ENCODE measurements around the gene SMIM7. TPM values are rescaled to one million over a fixed set of nuclear protein-coding genes. Genes with fewer than 3 reads are reported as not detected.

Gene SMIM7
- total RNA-seq (100 to 1,000 TPM in 2 of 5 donors, 10 to 100 TPM in 3; 35.9 to 224 (median 93.4) TPM), polyA plus RNA-seq (100 to 1,000 TPM in 1 of 3 donors, 10 to 100 TPM in 2; 78.3 to 106 (median 83.0) TPM)
- long read RNA-seq, donor 1, transcript SMIM7-208 (5 exons, 2,776 nt) = major isoform, 14 of 25 reads
- long read RNA-seq, donor 1, partial matches to known transcripts = 0 of 25 reads
- long read RNA-seq, donor 1, other reads (novel, unspliced or antisense) = 0 of 25 reads
- long read RNA-seq, donor 2, transcript SMIM7-208 (5 exons, 2,776 nt) = major isoform, 23 of 40 reads
- long read RNA-seq, donor 2, partial matches to known transcripts = 9 of 40 reads
- long read RNA-seq, donor 2, other reads (novel, unspliced or antisense) = 0 of 40 reads
- long read RNA-seq, donor 3, transcript SMIM7-214 (4 exons, 1,075 nt) = minor isoform, 5 of 29 reads
- long read RNA-seq, donor 3, transcript SMIM7-208 (5 exons, 2,776 nt) = major isoform, 17 of 29 reads
- long read RNA-seq, donor 3, partial matches to known transcripts = 0 of 29 reads
- long read RNA-seq, donor 3, other reads (novel, unspliced or antisense) = 0 of 29 reads
- long read RNA-seq, donor 4, partial matches to known transcripts = 0 of 5 reads
- long read RNA-seq, donor 4, other reads (novel, unspliced or antisense) = 0 of 5 reads
- long read RNA-seq, donor 5, transcript SMIM7-214 (4 exons, 1,075 nt) = minor isoform, 8 of 39 reads
- long read RNA-seq, donor 5, transcript SMIM7-208 (5 exons, 2,776 nt) = major isoform, 20 of 39 reads
- long read RNA-seq, donor 5, partial matches to known transcripts = 0 of 39 reads
- long read RNA-seq, donor 5, other reads (novel, unspliced or antisense) = 0 of 39 reads
- long read RNA-seq, donor 6, transcript SMIM7-210 (6 exons, 1,065 nt) = minor isoform, 6 of 105 reads
- long read RNA-seq, donor 6, transcript SMIM7-214 (4 exons, 1,075 nt) = minor isoform, 9 of 105 reads
- long read RNA-seq, donor 6, transcript SMIM7-208 (5 exons, 2,776 nt) = major isoform, 53 of 105 reads
- long read RNA-seq, donor 6, partial matches to known transcripts = 20 of 105 reads
- long read RNA-seq, donor 6, other reads (novel, unspliced or antisense) = 0 of 105 reads
- long read RNA-seq, donor 7, transcript SMIM7-208 (5 exons, 2,776 nt) = major isoform, 24 of 43 reads
- long read RNA-seq, donor 7, transcript SMIM7-215 (6 exons, 975 nt) = minor isoform, 5 of 43 reads
- long read RNA-seq, donor 7, partial matches to known transcripts = 0 of 43 reads
- long read RNA-seq, donor 7, other reads (novel, unspliced or antisense) = 0 of 43 reads
- long read RNA-seq, donor 8, transcript SMIM7-208 (5 exons, 2,776 nt) = major isoform, 26 of 39 reads
- long read RNA-seq, donor 8, partial matches to known transcripts = 5 of 39 reads
- long read RNA-seq, donor 8, other reads (novel, unspliced or antisense) = 0 of 39 reads
- long read RNA-seq, donor 9, transcript SMIM7-214 (4 exons, 1,075 nt) = minor isoform, 5 of 55 reads
- long read RNA-seq, donor 9, transcript SMIM7-210 (6 exons, 1,065 nt) = minor isoform, 7 of 55 reads
- long read RNA-seq, donor 9, transcript SMIM7-220 (5 exons, 534 nt) = minor isoform, 5 of 55 reads
- long read RNA-seq, donor 9, transcript SMIM7-208 (5 exons, 2,776 nt) = major isoform, 24 of 55 reads
- long read RNA-seq, donor 9, partial matches to known transcripts = 5 of 55 reads
- long read RNA-seq, donor 9, other reads (novel, unspliced or antisense) = 0 of 55 reads
- long read RNA-seq, donor 10, transcript SMIM7-208 (5 exons, 2,776 nt) = major isoform, 11 of 16 reads
- long read RNA-seq, donor 10, partial matches to known transcripts = 0 of 16 reads
- long read RNA-seq, donor 10, other reads (novel, unspliced or antisense) = 0 of 16 reads

DNA sequence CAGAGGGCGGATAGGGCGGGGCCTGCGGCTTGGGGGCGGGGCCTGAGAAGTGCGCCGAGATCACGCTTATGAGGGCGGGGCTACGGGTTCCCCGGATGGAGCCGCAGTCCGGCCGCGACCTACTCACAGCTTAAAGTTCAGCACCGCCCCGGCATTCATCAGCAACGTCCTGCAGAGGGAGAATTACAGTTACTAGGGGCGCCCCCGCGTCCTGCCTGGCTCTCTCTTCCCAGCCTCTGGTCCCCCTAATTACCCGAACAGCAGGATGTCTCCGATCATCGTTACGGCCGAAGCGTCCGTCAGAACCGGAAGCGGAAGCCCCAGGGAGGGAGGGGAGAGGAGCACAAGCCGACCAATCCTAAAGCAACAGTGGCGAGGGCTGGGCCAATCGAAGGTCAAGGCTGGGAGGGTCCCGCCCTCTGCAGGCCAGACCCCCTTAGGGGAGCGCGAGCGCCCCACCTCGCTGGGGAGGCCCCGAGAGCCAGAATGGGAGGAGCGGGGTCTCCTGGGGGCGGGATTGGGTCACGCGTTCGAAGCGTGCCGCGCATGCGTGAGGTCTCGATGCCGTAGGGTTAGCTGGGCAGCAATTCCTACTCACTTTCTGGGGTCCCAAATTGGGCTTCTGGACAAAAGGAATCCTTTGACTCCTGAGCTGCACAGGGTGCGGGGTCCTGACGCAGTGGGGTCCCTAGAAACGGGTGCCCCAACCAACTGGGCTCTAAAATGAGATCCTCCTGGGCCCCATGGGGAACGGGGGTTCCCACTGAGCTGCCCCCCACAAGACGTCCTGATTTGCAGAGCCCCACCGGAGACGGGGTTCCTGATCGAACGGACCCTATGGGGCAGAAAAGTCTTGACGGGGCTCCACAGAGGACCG, at the start of gene SMIM7:
Gene SMIM7, minus strand, starts transcription at position 313 of the 877 bp plus-strand sequence. Its CDS starts 34 bp downstream, at position 279.
- Histone ChIP-seq H3K36me3 (peaks cover 23 to 38% (median 35%) of the 10 kb centered on the region in 4 donors), H3K27ac (peak within 1 kb of the TSS; percentile 85 to 96 (median 93)), H3K4me3 (peak within 1 kb of the TSS; percentile 74 to 89 (median 78)), H3K4me1 (peaks cover 33 to 86% (median 65%) of the 10 kb centered on the region in 4 donors), H3K27me3 (no peaks in the 10 kb centered on the region), H3K9me3 (no peaks in the 10 kb centered on the region)
- intact Hi-C loops (cut with DNase I; ENCODE audit: low total_unique reads) = no loop called here
- 0 to 1% (median 1%) methylated on average over 41 to 60 of the region's 60 CpGs for WGBS, 5 donors
- DNase-seq = peak; percentile 99 to 100
- TF ChIP-seq, protein P1, sequence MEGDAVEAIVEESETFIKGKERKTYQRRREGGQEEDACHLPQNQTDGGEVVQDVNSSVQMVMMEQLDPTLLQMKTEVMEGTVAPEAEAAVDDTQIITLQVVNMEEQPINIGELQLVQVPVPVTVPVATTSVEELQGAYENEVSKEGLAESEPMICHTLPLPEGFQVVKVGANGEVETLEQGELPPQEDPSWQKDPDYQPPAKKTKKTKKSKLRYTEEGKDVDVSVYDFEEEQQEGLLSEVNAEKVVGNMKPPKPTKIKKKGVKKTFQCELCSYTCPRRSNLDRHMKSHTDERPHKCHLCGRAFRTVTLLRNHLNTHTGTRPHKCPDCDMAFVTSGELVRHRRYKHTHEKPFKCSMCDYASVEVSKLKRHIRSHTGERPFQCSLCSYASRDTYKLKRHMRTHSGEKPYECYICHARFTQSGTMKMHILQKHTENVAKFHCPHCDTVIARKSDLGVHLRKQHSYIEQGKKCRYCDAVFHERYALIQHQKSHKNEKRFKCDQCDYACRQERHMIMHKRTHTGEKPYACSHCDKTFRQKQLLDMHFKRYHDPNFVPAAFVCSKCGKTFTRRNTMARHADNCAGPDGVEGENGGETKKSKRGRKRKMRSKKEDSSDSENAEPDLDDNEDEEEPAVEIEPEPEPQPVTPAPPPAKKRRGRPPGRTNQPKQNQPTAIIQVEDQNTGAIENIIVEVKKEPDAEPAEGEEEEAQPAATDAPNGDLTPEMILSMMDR (IDR thresholded peaks at IDR 0.05) = peak in 2 of 7 experiments; percentile 32 to 45
- TF ChIP-seq POLR2AphosphoS5 (IDR thresholded peaks at IDR 0.05) (peak; percentile 56 to 96 (median 95)), EP300 (IDR thresholded peaks at IDR 0.05) (no peak), POLR2A (IDR thresholded peaks at IDR 0.05) (peak in 1 of 4 donors; percentile 73)

DNA sequence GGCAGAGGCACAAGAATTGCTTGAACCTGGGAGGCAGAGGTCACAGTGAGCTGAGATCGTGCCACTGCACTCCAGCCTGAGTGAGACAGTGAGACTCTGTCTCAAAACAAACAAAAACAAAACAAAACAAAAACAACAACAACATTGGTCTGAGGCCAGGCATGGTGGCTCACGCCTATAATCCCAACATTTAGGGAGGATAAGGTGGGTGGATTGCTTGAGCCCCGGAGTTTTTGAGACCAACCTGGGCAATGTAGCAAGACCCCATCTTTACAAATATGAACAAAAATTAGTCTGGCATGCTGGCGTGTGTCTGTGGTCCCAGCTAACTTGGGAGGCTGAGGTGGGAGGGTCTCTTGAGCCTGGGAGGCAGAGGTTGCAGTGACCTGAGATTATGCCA, 43.7 kb upstream of the SMIM7 start:
- 80 to 87% (median 83%) methylated on average over 4 of the region's 4 CpGs for WGBS, 5 donors

DNA sequence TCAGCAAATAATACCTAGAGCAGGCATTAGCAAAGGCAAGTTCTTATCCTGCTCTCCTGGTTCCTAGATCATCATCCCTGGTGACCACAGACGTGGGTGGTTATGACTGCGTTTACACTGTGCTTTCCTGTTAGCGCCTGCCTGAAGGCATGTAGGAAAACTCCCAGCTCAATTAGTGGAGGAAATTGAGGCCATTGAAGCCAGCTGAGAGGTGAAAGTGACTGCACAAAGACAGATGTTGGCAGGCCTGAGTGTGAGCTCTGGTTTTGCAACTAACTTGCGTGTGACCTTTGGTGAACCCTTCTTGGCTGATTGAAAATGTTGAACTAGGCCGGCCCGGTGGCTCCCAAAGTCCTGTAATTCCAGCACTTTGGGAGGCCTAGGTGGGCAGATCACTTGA, 42.2 kb upstream of the SMIM7 start:
- intact Hi-C loops (cut with DNase I; ENCODE audit: low total_unique reads) = no loop called here
- 32 to 55% (median 51%) methylated on average over 6 of the region's 6 CpGs for WGBS, 5 donors
- Histone ChIP-seq H3K4me3 (no peak overlapping the region), H3K4me1 (no peaks in the 10 kb centered on the region), H3K27ac (no peak overlapping the region), H3K27me3 (no peaks in the 10 kb centered on the region), H3K9me3 (no peaks in the 10 kb centered on the region), H3K36me3 (no peaks in the 10 kb centered on the region)
- peak in 1 of 2 donors; percentile 41 for DNase-seq
- TF ChIP-seq POLR2AphosphoS5 (IDR thresholded peaks at IDR 0.05) = no peak
- TF ChIP-seq EP300 (IDR thresholded peaks at IDR 0.05) = no peak
- TF ChIP-seq, protein P1 (IDR thresholded peaks at IDR 0.05) = no peak

More for the DNA sequence above, 43.7 kb upstream of the SMIM7 start:
- Histone ChIP-seq H3K4me1 (no peaks in the 10 kb centered on the region), H3K27me3 (no peaks in the 10 kb centered on the region), H3K9me3 (no peaks in the 10 kb centered on the region), H3K36me3 (no peaks in the 10 kb centered on the region), H3K27ac (no peak overlapping the region), H3K4me3 (no peak overlapping the region)
- TF ChIP-seq POLR2A (IDR thresholded peaks at IDR 0.05) = no peak
- TF ChIP-seq, protein P1 (IDR thresholded peaks at IDR 0.05) = no peak
- no peak for TF ChIP-seq POLR2AphosphoS5 (IDR thresholded peaks at IDR 0.05)
- TF ChIP-seq EP300 (IDR thresholded peaks at IDR 0.05) = no peak
- intact Hi-C loops (cut with DNase I; ENCODE audit: low total_unique reads) = no loop called here
- DNase-seq = no peak

All from stomach (tissue), 19 donors.